GM11168 (cell line): ENCODE measurements around the gene NRL.

Experiments used
- in situ Hi-C: fragments of 300-500 bp; cut with MboI; formaldehyde crosslinking; loops from one replicate; pipeline ENCODE4 v1.12.0; 2022; ENCODE audit warnings: low sequenced_read_pairs; ENCODE audit not compliant: unreplicated experiment

The NRL gene

GRCh38 chr14:24114532-24115421 lies at the start of gene NRL, which contains the start of gene DCAF11:
NRL (minus strand) TSS chr14:24114949; CDS start chr14:24082848, 32,101 bp downstream.
DCAF11 (plus strand) TSS chr14:24114777; CDS start chr14:24115595, 818 bp downstream.
- in situ Hi-C loops = no loop called here

GRCh38 chr14:24162093-24162492 lies 47.3 kb upstream of the NRL start:
- in situ Hi-C loops = no loop called here

DNA sequence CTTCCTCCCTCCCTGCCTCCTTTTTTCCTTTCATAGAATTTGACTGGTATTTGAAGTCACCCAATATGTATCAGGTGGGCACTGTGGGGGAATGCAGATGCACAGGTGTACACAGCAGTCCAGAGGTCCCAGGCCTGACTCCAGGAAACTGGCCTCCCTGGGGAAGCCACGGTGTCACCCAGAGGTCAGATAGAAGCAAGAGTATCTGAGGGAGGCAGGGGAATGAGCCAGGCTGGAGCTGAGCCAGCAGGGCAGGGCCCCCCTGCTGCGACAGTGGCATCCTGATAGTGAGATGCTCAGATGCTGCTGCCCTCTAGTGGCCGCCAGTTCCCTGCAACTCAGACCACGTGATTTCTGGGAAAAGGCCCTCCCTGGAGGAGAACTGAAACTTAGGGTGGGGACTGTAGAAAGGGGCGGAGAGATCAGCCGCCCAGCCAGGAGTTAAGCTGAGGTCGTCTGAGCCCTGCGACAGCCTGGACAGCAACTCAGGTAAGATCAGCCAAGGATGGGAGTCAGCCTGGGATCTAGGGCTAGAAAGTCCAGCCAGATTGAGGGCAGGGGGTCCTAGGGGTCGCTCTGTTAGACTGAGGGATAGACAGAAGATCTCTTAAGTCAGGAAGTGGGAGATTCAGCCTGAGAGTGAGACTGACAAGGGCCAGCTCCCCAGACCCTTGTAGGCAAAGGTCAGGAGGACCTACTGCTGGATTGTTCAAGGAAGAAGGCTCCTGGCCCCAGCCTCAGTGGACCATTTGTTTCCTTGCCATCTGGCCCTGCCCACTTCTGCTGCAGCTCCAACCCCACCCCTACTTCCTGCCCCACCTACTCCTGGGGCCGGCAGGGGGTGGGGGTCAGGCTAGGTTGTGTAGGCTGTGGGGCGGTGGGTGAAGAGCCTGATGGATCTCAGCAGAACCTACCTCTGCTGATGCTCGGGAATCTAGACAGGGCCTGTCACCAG lies 46.4 kb upstream of the NRL start, which contains the start of gene IRF9:
TSS of gene IRF9 (plus strand) at position 416 of the 955 bp plus-strand sequence. CDS start 880 bp downstream, outside the sequence.
- in situ Hi-C loops = no loop called here

GRCh38 chr14:24160499-24160849 lies 45.7 kb upstream of the NRL start:
- in situ Hi-C loops = no loop called here

- in situ Hi-C loops = no loop called here
Observed at GRCh38 chr14:24159777-24160498, 45.2 kb upstream of the NRL start.

GRCh38 chr14:24157331-24157730 lies 42.6 kb upstream of the NRL start:
- in situ Hi-C loops = no loop called here

DNA sequence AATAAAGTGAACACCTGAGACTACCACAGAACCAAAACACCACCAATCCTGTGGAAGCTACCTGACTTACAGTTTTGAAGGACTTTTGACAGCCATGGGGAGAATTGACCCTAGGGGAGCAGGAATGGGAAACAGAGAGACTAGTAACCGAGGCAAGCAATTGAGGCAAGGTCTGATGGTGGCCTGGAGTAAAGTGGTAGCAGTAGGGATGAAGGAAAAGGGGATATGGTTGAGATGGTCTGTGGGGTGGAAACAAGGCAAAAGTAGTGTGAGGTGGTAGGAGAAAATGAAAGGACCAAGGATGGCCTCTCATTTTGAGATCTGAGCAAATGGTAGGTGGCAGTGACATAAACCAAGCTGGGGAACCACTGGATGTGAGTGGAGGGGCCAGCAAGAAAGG lies 42.1 kb upstream of the NRL start:
- in situ Hi-C loops = no loop called here

GRCh38 chr14:24155100-24155499 lies 40.4 kb upstream of the NRL start:
- in situ Hi-C loops = no loop called here

DNA sequence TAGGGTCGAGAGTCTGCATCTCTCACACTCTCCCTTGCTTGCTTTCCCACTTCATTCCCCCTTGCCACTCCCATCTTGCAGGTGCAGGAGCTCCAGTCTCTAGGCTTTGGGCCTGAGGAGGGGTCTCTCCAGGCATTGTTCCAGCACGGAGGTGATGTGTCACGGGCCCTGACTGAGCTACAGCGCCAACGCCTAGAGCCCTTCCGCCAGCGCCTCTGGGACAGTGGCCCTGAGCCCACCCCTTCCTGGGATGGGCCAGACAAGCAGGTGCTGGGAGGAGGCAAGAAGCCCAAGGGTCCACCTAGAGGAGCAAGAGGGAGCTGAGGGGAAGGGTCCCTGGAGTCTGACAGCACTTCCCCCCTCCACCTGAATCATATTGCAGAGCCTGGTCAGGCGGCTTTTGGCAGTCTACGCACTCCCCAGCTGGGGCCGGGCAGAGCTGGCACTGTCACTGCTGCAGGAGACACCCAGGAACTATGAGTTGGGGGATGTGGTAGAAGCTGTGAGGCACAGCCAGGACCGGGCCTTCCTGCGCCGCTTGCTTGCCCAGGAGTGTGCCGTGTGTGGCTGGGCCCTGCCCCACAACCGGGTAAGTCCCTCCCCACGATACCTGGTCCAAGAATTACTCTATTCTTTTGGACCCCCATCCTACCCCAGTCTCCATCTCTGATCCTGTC lies 36.8 kb upstream of the NRL start:
- in situ Hi-C loops = no loop called here

DNA sequence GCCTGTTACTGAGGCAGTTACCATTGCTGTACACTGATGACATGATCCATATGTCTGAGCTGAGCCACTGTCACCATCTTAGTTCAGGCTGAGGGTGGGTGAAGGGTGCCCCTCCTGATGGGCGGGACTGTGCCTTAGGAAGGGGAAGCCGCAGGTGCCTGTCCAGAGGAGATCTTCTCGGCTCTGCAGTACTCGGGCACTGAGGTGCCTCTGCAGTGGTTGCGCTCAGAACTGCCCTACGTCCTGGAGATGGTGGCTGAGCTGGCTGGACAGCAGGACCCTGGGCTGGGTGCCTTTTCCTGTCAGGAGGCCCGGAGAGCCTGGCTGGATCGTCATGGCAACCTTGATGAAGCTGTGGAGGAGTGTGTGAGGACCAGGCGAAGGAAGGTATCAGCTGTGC lies 36.2 kb upstream of the NRL start:
- in situ Hi-C loops = no loop called here

- in situ Hi-C loops = no loop called here
Observed at GRCh38 chr14:24150567-24150966, 35.8 kb upstream of the NRL start.

GRCh38 chr14:24150061-24150460 lies 35.3 kb upstream of the NRL start:
- in situ Hi-C loops = no loop called here

GRCh38 chr14:24149302-24149969 lies 34.7 kb upstream of the NRL start:
- in situ Hi-C loops = no loop called here

GRCh38 chr14:24147761-24148428 lies 33.1 kb upstream of the NRL start:
- in situ Hi-C loops = no loop called here

- in situ Hi-C loops = no loop called here
Observed at GRCh38 chr14:24146978-24147760, 32.4 kb upstream of the NRL start, which contains the start of gene RNF31. RNF31 (plus strand) TSS chr14:24147498; CDS start chr14:24147699, 201 bp downstream.

- in situ Hi-C loops = no loop called here
Observed at GRCh38 chr14:24146453-24146977, 31.8 kb upstream of the NRL start, which contains the start of gene PSME2. PSME2 (minus strand) TSS chr14:24146610; CDS start chr14:24146581, 29 bp downstream.

- in situ Hi-C loops = no loop called here
Observed at GRCh38 chr14:24145690-24146452, 31.1 kb upstream of the NRL start.
